Retina (tissue), 1 donor: Measurements from ENCODE around the gene OR6C68.
"Not testable (repeated sequence)": the region's sequence is repeated elsewhere in the genome, so short reads cannot be mapped to it uniquely, and the experiment has no call there.

ENCODE experiments used
- DNase-seq: peaks from one replicate; pipeline ENCODE4 v3.0.0-alpha.2; 2016

The OR6C68 gene

GRCh38 chr12:55492078-55492477, at the start of gene OR6C68:
TSS of gene OR6C68 (plus strand) at chr12:55492378. CDS start at chr12:55492378, 0 bp downstream.
- DNase-seq: no peak

- DNase-seq: no peak
Measured at GRCh38 chr12:55443776-55444175, 48.4 kb upstream of the OR6C68 start, which contains the start of gene OR6C2. TSS of gene OR6C2 (plus strand) at chr12:55444076. CDS start at chr12:55452214, 8,138 bp downstream.

- DNase-seq: no peak
Measured at GRCh38 chr12:55445357-55445756, 46.8 kb upstream of the OR6C68 start.

GRCh38 chr12:55446326-55446725, 45.9 kb upstream of the OR6C68 start:
- no peak for DNase-seq

GRCh38 chr12:55448825-55449224, 43.4 kb upstream of the OR6C68 start:
- no peak for DNase-seq

- not testable (repeated sequence) for DNase-seq
Measured at GRCh38 chr12:55464926-55465325, 27.3 kb upstream of the OR6C68 start.

GRCh38 chr12:55467836-55468235, 24.3 kb upstream of the OR6C68 start:
- DNase-seq: no peak

GRCh38 chr12:55469291-55469690, 22.9 kb upstream of the OR6C68 start:
- DNase-seq: no peak

- no peak for DNase-seq
Measured at GRCh38 chr12:55470088-55470829, 21.9 kb upstream of the OR6C68 start, which contains the start of gene OR6C70. TSS of gene OR6C70 (minus strand) at chr12:55470138. CDS start at chr12:55470138, 0 bp downstream.

GRCh38 chr12:55472264-55472663, 19.9 kb upstream of the OR6C68 start:
- no peak for DNase-seq

- not testable (repeated sequence) for DNase-seq
Measured at GRCh38 chr12:55479136-55479535, 13.0 kb upstream of the OR6C68 start.

GRCh38 chr12:55484284-55484683, 7.9 kb upstream of the OR6C68 start:
- DNase-seq: not testable (repeated sequence)

- DNase-seq: no peak
Measured at GRCh38 chr12:55495490-55495889, 3.3 kb downstream of the OR6C68 start.

GRCh38 chr12:55499231-55499630, 7.1 kb downstream of the OR6C68 start:
- DNase-seq: no peak

GRCh38 chr12:55499810-55500252, 7.7 kb downstream of the OR6C68 start:
- DNase-seq: peak; percentile 5

- no peak for DNase-seq
Measured at GRCh38 chr12:55501601-55502000, 9.4 kb downstream of the OR6C68 start.

- no peak for DNase-seq
Measured at GRCh38 chr12:55515696-55516095, 23.5 kb downstream of the OR6C68 start.

- no peak for DNase-seq
Measured at GRCh38 chr12:55516391-55516790, 24.2 kb downstream of the OR6C68 start.
